ENCODE data around the gene OXSR1.

GRCh38 chr3:38153221-38153620, 12.1 kb upstream of the OXSR1 start:
- no peak for TF ChIP-seq POLR2AphosphoS5 (IDR thresholded peaks at IDR 0.05; ENCODE audit: borderline replicate concordance, low read depth, low read length)
- TF ChIP-seq EZH2 (IDR thresholded peaks at IDR 0.05): no peak

All from SK-N-MC (cell line).